OCI-LY3 (cell line): ENCODE results near the gene C1QTNF3.

Source experiments
- EZH2phosphoT487 ChIP-seq: fragments of 200-600 bp; shearing (Covaris generic); IDR thresholded peaks from 2 replicates; pipeline ENCODE4 v1.6.1; 2018; ENCODE audit warnings: antibody characterized with exemption, mixed run types, low read depth
- TF ChIP-seq, protein P1 (sequence below): fragments of 200-600, 300-600 bp; sonication (generic); IDR thresholded peaks from 2 replicates; pipeline ENCODE4 v1.5.1; 2014; ENCODE audit warnings: antibody characterized with exemption, low read length, low read depth

- TF ChIP-seq, protein P1, sequence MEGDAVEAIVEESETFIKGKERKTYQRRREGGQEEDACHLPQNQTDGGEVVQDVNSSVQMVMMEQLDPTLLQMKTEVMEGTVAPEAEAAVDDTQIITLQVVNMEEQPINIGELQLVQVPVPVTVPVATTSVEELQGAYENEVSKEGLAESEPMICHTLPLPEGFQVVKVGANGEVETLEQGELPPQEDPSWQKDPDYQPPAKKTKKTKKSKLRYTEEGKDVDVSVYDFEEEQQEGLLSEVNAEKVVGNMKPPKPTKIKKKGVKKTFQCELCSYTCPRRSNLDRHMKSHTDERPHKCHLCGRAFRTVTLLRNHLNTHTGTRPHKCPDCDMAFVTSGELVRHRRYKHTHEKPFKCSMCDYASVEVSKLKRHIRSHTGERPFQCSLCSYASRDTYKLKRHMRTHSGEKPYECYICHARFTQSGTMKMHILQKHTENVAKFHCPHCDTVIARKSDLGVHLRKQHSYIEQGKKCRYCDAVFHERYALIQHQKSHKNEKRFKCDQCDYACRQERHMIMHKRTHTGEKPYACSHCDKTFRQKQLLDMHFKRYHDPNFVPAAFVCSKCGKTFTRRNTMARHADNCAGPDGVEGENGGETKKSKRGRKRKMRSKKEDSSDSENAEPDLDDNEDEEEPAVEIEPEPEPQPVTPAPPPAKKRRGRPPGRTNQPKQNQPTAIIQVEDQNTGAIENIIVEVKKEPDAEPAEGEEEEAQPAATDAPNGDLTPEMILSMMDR, result no peak
- no peak for TF ChIP-seq EZH2phosphoT487
These were observed 5.3 kb downstream of the C1QTNF3 start for GRCh38 chr5:34037726-34038125.
